Small intestine (tissue), 7 donors: ENCODE measurements around the gene PRSS12. TPM values are rescaled to one million over a fixed set of nuclear protein-coding genes. Genes with fewer than 3 reads are reported as not detected.
A peak's percentile ranks its signal among the peaks of the same experiment; 100 is the strongest.

ENCODE experiments used
- DNase-seq, 2 donors: peaks; one replicate each; pipeline versions ENCODE4 v3.0.0 to v3.0.0-alpha.2; 2013
- FAIRE-seq: peaks from 2 replicates; lab custom pipeline; 2012; peaks lifted over from hg19 to GRCh38; lab: Jason Lieb, UNC
- H3K27ac ChIP-seq, 3 donors: one replicate each; pipeline ENCODE4 v1.5.1; 2013; ENCODE audit warnings: low read length in 2 of 3, mild to moderate bottlenecking in 2 of 3, control low read depth in 1 of 3, inconsistent platforms in 1 of 3, low read depth in 1 of 3, moderate library complexity in 1 of 3
- H3K27me3 ChIP-seq, 3 donors: one replicate each; pipeline ENCODE4 v1.6.1; 2013; ENCODE audit warnings: low read length in 3 of 3, inconsistent platforms in 1 of 3; ENCODE audit not compliant: control insufficient read depth in 3 of 3, insufficient read depth in 3 of 3
- H3K36me3 ChIP-seq, 3 donors: one replicate each; pipeline ENCODE4 v1.6.1; 2013; ENCODE audit warnings: low read length in 3 of 3, inconsistent platforms in 1 of 3, low read depth in 1 of 3, mild to moderate bottlenecking in 1 of 3, moderate library complexity in 1 of 3; ENCODE audit not compliant: control insufficient read depth in 3 of 3, insufficient read depth in 2 of 3
- H3K4me1 ChIP-seq, 3 donors: one replicate each; pipeline ENCODE4 v1.6.1; 2013; ENCODE audit warnings: low read length in 2 of 3, inconsistent platforms in 1 of 3, low read depth in 1 of 3, mild to moderate bottlenecking in 1 of 3, moderate library complexity in 1 of 3; ENCODE audit not compliant: control insufficient read depth in 3 of 3, insufficient read depth in 2 of 3
- H3K4me3 ChIP-seq, 3 donors: one replicate each; pipeline ENCODE4 v1.5.1; 2013; ENCODE audit warnings: low read length in 3 of 3, control low read depth in 1 of 3, inconsistent platforms in 1 of 3, low read depth in 1 of 3, mild to moderate bottlenecking in 1 of 3, moderate library complexity in 1 of 3
- H3K9me3 ChIP-seq, 2 donors: one replicate each; pipeline ENCODE4 v1.6.1; 2013; ENCODE audit warnings: low read depth in 1 of 2, low read length in 1 of 2; ENCODE audit not compliant: control insufficient read depth in 2 of 2, insufficient read depth in 1 of 2
- WGBS, 3 donors: extraction: QIAGEN DNeasy Blood & Tissue Kit; methylation state at CpG; one replicate each; pipeline ENCODE4 v1.1.7; 2013; 5-methylcytosine and 5-hydroxymethylcytosine counted together
- polyA plus RNA-seq, 4 donors: library from polyadenylated mRNA; stranded (reverse) in 3 of 4; unstranded in 1 of 4; fragments of 200-250 nt in 3 of 4; fragments of 120-200 nt in 1 of 4; gene quantifications; one replicate each; pipeline versions ENCODE4 v1.2.1 to v1.2.3, GENCODE V29; 2013
- donor health status: healthy with polysubstance abuse.
- donor health status: control.
- donor health status: control.
- donor health status: Bipolar disorder and iron deficiency.
- donor health status: healthy.

The PRSS12 gene
- polyA plus RNA-seq, 4 donors = 2.2 to 20.8 (median 8.9) TPM

- H3K36me3 ChIP-seq = no peaks in the 10 kb centered on the region
- H3K27ac ChIP-seq = no peak overlapping the region
- H3K9me3 ChIP-seq = no peaks in the 10 kb centered on the region
- no peak for DNase-seq
- no peak overlapping the region for H3K4me3 ChIP-seq
- H3K27me3 ChIP-seq = no peaks in the 10 kb centered on the region
- H3K4me1 ChIP-seq = peaks cover 0 to 6% (median 3%) of the 10 kb centered on the region in 3 donors
- no peak for FAIRE-seq
- 91 to 97% (median 94%) methylated on average over 3 of the region's 3 CpGs for WGBS, 3 donors
These were observed 9.3 kb downstream of the PRSS12 start for GRCh38 chr4:118343501-118343900.

GRCh38 chr4:118340109-118340508 is 12.7 kb downstream of the PRSS12 start:
- H3K36me3 ChIP-seq = no peaks in the 10 kb centered on the region
- H3K9me3 ChIP-seq = no peaks in the 10 kb centered on the region
- H3K27me3 ChIP-seq = no peaks in the 10 kb centered on the region
- FAIRE-seq (no peak), DNase-seq (no peak)
- H3K4me3 ChIP-seq = no peak overlapping the region
- 81 to 89% (median 81%) methylated on average over 2 of the region's 2 CpGs for WGBS, 3 donors
- no peak overlapping the region for H3K27ac ChIP-seq
- H3K4me1 ChIP-seq = peaks cover 0 to 2% (median 0%) of the 10 kb centered on the region in 3 donors

GRCh38 chr4:118338981-118339765 is 13.6 kb downstream of the PRSS12 start:
- Histone ChIP-seq H3K36me3 (no peaks in the 10 kb centered on the region), H3K4me1 (no peaks in the 10 kb centered on the region), H3K27me3 (no peaks in the 10 kb centered on the region), H3K9me3 (no peaks in the 10 kb centered on the region), H3K4me3 (no peak overlapping the region), H3K27ac (no peak overlapping the region)
- WGBS, 3 donors = 60 to 86% (median 80%) methylated on average over 1 of the region's 1 CpG
- FAIRE-seq (no peak), DNase-seq (peak in 1 of 2 donors; percentile 5)

GRCh38 chr4:118338518-118338917 is 14.3 kb downstream of the PRSS12 start:
- FAIRE-seq = no peak
- Histone ChIP-seq H3K4me1 (no peaks in the 10 kb centered on the region), H3K9me3 (no peaks in the 10 kb centered on the region), H3K36me3 (no peaks in the 10 kb centered on the region), H3K27me3 (no peaks in the 10 kb centered on the region), H3K4me3 (no peak overlapping the region), H3K27ac (no peak overlapping the region)
- 76 to 97% (median 79%) methylated on average over 1 of the region's 1 CpG for WGBS, 3 donors
- no peak for DNase-seq

- Histone ChIP-seq H3K9me3 (no peaks in the 10 kb centered on the region), H3K4me1 (no peaks in the 10 kb centered on the region), H3K4me3 (no peak overlapping the region), H3K27ac (no peak overlapping the region), H3K27me3 (no peaks in the 10 kb centered on the region), H3K36me3 (no peaks in the 10 kb centered on the region)
- DNase-seq = no peak
- 92 to 97% (median 94%) methylated on average over 4 of the region's 4 CpGs for WGBS, 3 donors
- no peak for FAIRE-seq
These were observed 14.8 kb downstream of the PRSS12 start for GRCh38 chr4:118337954-118338353.

- no peaks in the 10 kb centered on the region for H3K4me1 ChIP-seq
- 63 to 76% (median 71%) methylated on average over 4 of the region's 4 CpGs for WGBS, 3 donors
- no peak overlapping the region for H3K27ac ChIP-seq
- H3K4me3 ChIP-seq = no peak overlapping the region
- no peak for FAIRE-seq
- no peaks in the 10 kb centered on the region for H3K27me3 ChIP-seq
- H3K36me3 ChIP-seq = no peaks in the 10 kb centered on the region
- H3K9me3 ChIP-seq = no peaks in the 10 kb centered on the region
- DNase-seq = no peak
These were observed 17.0 kb downstream of the PRSS12 start for GRCh38 chr4:118335774-118336173.

GRCh38 chr4:118335324-118335723 is 17.5 kb downstream of the PRSS12 start:
- 21 to 43% (median 34%) methylated on average over 6 of the region's 6 CpGs for WGBS, 3 donors
- Histone ChIP-seq H3K27ac (no peak overlapping the region), H3K36me3 (no peaks in the 10 kb centered on the region), H3K9me3 (no peaks in the 10 kb centered on the region), H3K4me3 (no peak overlapping the region), H3K27me3 (no peaks in the 10 kb centered on the region), H3K4me1 (no peaks in the 10 kb centered on the region)
- DNase-seq (peak in 1 of 2 donors; percentile 35), FAIRE-seq (no peak)

GRCh38 chr4:118331352-118331751 is 21.5 kb downstream of the PRSS12 start:
- Histone ChIP-seq H3K4me3 (no peak overlapping the region), H3K27ac (no peak overlapping the region), H3K27me3 (no peaks in the 10 kb centered on the region), H3K9me3 (no peaks in the 10 kb centered on the region), H3K4me1 (no peaks in the 10 kb centered on the region), H3K36me3 (no peaks in the 10 kb centered on the region)
- FAIRE-seq = no peak
- WGBS, 3 donors = 67 to 76% (median 72%) methylated on average over 3 of the region's 3 CpGs
- DNase-seq = no peak
